Measurements from ENCODE around the gene METAP2.

- TF ChIP-seq CTCF (conservative IDR thresholded peaks at IDR 0.05; ENCODE audit: low read depth in 2 of 2) (no peak), POLR2AphosphoS5 (IDR thresholded peaks at IDR 0.05; ENCODE audit: low read depth) (no peak), ZNF114 (CRISPR knock-in tag; IDR thresholded peaks at IDR 0.05) (no peak), REST (IDR thresholded peaks at IDR 0.05; ENCODE audit: unreplicated experiment) (no peak), EZH2 (IDR thresholded peaks at IDR 0.05; ENCODE audit: low read depth, unreplicated experiment) (no peak), NANOG (IDR thresholded peaks at IDR 0.05; ENCODE audit: borderline replicate concordance) (no peak), EZH2phosphoT487 (IDR thresholded peaks at IDR 0.05; ENCODE audit: unreplicated experiment) (no peak), ZNF331 (CRISPR knock-in tag; IDR thresholded peaks at IDR 0.05; ENCODE audit: low read depth) (no peak)
These were observed 33.6 kb upstream of the METAP2 start for GRCh38 chr12:95440401-95440800.

All from GM23338 (cell line).